Ammon's horn (tissue), 1 donor: ENCODE data around the gene MYO1G.

Experiments used
- DNase-seq: peaks from one replicate; pipeline ENCODE4 v3.0.0-alpha.2; 2016; ENCODE audit warnings: low spot score

Gene MYO1G

GRCh38 chr7:44980393-44981034 lies 1.7 kb upstream of the MYO1G start:
- peak; percentile 43 for DNase-seq

GRCh38 chr7:44979481-44980392 lies 922 bp upstream of the MYO1G start:
- DNase-seq, result no peak

GRCh38 chr7:44977959-44978335 lies 868 bp downstream of the MYO1G start:
- no peak for DNase-seq

GRCh38 chr7:44977304-44977958 lies 1.4 kb downstream of the MYO1G start:
- DNase-seq, result no peak

DNA sequence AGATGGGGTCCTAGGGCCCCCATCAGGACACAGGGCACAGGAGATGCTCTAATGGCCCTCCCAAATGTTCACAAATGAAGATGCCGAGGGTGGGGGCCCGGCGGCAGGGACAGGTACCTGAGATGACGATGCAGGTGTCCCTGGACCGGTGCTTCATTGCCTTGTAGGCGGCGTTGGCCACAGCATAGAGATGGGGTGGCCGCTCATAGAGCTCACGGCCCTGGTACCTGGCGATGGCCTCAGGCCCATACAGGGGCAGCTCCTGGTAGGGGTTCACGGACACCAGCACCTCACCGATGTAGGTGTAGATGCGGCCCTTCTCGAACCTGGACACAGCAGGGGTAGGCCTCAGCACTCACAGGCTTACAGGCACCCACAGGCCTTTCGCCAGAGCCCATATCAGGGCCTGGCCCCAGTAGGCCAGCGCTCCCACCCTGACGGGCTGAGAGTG lies 2.0 kb downstream of the MYO1G start:
- DNase-seq, result no peak

- no peak for DNase-seq
Observed at GRCh38 chr7:44976040-44976745, 2.6 kb downstream of the MYO1G start.

DNA sequence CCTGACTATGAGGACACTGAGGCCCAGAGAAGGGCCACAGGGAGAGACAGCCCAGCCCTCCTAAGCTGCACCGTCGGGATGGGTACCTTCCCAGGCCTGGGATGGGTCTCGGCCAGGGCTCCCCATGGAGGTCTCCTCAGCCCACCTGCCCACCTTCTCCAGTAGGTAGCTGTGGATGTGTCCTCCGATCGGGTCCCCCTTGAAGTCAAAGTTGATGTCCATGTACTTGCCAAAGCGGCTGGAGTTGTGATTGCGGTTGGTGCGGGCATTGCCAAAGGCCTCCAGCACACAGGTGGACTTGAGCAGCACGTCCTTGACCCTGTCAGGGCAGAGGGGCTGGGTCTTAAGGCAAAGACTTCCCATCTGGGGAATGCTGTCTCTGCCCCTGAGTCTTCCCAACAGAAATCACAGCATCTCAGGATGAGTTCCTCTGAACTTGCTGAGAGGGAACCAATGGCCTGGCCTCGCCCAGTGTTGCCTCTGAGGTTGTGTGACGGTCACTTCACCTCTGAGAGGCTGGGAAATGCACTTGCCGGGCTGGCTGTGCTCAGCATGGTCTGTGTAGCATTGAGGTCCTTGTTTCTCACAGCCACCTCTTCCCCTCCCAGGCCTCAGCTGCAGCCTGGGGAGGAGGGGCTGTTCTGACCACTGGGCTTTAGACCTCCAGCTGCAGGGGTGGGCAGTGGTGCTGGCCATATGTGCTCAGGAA lies 3.3 kb downstream of the MYO1G start:
- DNase-seq, result no peak

DNA sequence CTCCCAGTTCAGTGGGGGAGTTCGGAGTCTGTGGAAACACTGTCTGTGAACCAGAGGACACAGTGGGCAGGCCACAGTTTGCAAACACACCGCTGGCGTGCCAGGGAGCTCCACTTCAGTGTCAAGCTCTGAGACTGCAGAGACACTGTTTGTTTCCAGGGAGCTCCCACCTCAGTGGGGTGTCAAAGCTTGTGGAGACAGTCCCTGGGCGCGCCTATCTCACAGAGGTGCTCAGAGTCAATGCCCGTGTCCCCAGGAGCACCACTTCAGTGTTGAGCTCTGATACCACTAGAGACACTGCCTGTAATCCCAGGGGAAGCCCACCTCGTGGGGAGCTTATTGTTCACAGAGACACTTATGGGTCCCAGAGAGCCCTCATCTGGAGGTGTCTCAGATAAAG lies 4.3 kb downstream of the MYO1G start:
- no peak for DNase-seq

- DNase-seq, result no peak
Observed at GRCh38 chr7:44973610-44974401, 5.0 kb downstream of the MYO1G start.

DNA sequence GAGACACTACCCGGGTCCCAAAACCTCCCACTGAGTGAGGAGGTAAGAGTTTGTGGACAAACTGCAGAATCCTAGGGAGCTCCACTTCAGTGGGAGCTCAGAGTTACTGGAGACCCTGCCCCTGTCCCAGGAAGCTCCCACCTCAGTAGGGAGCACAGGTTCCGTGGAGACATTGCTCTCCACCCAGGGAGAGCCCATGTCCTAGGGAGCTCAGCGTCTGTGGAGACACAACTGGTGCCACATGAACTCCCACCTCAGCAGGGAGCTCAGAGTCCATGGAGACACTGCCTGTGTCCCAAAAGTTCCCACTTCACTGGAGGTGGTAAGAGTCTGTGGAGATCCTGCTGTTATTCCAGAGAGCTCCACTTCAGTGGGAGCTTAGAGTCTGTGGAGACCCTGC lies 6.3 kb downstream of the MYO1G start:
- no peak for DNase-seq

DNA sequence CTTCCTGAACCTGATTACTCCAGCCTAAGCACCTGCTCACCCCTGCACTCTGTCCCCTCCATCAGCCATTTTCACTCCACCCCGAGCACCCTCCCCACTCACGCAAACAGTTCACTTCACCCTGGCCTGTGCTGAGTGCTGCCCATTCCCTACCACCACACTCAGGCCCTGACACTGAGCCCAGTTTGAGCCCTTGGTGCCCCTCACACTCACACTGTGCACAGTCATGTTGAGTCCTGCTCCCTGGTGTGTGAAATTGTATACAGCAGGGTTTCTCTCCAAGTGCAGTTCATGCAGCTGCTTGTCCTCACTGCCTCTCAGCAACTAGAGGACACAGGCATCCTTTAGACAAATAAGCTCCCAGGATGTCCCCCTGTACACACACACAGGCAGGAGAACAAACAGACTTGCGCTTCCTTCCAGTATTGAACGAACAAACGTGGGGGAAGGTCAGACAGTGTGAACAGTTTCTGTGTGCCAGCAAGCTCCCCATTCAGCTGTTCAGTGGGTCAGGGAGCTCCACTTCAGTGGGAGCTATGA lies 6.8 kb downstream of the MYO1G start:
- no peak for DNase-seq

GRCh38 chr7:44971188-44971901 lies 7.5 kb downstream of the MYO1G start:
- no peak for DNase-seq

GRCh38 chr7:44970523-44971051 lies 8.2 kb downstream of the MYO1G start:
- DNase-seq, result no peak

DNA sequence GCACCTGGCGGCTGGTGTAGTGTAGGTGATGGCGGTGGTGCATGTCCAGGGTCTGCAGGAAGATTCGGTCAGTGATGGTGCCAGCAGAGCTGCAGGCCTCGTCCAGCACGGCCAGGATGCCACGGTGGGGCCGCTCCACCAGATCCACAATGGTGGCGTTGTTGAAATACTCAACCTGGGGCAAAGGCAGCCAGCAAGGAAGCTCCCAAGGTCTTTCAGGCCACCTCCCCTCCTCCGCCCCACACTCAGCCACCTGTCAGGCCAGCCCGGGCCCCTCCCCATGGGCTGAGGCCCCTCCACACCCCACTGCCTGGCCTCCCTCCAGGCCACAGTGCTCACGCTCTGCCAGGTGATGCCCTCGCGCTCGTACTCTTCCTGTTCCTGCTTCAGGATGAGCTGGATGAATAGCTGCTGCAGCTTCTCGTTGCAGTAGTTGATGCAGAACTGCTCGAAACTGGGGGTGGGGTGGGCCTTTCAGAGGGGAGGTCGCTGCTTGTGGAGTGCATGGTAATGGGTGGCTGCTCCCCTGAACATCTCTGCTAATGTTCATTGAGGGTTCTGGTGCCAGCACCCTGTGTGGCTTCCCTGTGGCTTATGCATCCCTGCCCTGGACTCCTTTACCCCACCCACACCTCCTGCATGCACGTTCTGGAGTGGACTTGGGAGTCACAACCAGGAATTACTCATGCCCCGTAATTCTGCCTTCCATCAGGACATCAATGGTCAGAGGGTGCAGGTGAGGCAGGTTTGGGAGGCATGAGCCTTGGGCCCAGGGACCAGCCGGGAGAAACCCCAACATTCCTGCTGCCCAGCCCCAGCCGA lies 8.9 kb downstream of the MYO1G start:
- DNase-seq, result no peak

DNA sequence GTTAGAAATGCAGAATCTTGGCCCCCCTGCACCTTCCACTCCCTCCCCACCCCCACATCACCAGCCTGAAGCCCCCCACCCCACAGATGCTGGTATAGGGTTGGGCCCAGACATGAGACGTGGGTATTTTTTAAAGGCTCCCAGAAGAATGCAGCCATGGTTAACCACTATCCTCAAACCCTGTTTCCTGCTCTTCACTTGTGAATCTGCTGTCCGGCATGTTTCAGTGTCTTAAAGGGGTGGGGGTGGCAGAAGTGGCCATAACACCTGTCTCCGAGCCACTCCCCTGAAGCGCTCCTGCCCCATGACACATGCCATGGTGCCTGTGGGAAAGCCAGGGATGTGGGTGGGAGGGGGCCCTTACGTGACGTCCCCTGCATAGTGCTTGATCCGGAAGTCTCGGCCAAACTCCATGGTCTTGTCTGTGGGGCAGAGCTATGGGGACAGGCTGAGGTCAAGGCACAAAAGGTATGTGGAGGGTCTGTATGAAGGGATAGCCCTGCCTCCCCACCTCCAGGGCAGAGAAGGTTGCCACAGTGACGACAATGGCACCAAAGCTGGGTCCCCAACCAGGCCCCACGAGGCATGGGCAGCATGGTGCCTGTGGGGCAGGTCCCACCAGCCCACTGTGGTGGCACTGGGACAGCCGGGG lies 9.6 kb downstream of the MYO1G start:
- no peak for DNase-seq

GRCh38 chr7:44967571-44968446 lies 11.0 kb downstream of the MYO1G start:
- no peak for DNase-seq
